NCI-H2227 (cell line): Measurements from ENCODE around the gene PRPSAP1.

Experiments
- DNase-seq: peaks from one replicate; lab custom pipeline; 2025; ENCODE audit not compliant: unreplicated experiment; lab: John Stamatoyannopoulos, UW

Gene PRPSAP1

DNA sequence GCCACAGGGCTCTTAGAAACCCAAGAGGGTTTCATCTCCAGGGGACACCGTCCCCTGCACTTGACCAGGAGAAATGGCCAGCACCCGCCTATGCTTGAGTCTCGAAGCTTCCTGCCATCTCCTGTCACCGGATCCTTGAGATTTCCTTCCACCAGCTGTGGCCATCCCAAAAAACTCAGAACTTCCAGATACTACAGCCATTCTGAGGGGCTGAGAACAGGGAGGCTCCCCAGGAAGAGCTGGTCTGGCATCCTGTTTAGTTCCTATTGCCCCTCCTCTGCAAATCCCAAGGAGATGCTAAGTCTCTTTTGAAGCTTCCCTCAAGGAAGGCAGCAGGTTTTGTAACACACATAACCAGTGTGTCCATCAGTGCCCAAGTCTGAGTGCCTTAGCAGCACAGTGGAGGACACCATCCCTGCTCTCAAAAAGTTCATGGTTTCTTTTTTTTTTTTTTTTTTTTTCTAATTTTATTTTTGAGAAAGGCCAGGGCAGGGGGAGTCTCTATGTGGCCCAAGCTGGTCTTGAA, 86.6 kb downstream of the PRPSAP1 start:
- DNase-seq, result no peak

DNA sequence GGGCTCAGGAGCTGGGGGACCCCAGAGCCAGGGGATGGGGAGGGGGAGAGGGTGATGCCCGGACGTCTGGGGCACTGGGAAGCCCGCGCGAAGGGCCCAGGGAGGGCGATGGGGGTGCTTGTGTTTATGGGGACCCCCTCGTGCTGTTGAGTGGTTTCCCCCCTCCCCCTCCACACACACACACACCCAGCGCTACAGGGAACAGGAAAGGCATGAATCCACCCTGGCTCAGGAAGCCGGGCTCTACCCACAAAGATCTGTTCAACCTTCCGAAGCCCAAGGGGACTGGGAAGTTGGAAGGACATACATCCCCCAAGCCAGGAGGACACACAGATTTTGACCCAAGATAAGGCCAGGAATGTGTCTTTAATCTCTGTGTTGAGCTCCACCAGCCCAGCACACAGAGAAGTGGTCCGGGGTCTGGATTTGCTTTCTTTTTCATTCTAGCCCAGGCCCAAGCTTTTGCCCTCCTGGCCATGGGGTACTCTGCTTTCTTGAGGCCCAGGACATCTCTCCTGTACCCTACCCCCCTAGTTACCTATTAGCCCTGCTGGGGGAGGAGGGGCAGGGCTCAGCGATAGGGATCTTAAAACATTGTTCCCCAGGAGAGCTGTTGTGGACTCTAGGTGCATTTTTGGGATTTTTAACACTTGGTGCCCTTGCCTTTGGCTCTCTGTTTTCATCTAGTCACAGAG, 87.3 kb downstream of the PRPSAP1 start:
- DNase-seq, result no peak

DNA sequence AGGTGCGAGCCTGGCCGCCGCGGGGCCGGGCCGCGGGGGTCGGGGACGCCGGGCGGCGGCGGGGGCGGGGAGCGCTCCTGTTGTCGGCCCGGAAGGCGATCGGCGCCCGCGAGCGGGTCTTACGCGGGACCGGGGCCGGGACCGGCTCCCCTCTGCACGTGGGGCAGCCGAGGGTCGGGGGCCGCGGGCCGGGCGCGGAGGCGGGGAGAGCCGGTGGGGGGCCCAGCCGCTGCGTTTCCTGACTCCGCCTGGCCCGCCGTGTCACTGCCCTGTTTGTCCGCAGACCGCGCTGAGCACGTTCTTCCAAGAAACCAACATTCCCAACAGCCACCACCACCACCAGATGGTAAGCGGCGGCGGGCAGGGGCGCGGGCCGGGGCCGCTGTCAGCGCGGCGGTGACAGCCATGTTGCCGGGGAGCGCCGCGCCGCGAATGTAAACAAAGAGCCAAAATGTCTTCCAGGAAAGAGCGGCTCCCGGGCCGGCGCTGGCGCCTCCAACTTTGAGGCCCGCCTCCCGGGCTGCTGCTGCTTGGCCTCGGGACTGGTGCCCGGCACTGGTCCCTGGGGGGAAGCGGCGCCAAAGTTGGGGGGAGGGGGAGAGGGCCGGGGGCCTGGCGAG, 88.0 kb downstream of the PRPSAP1 start:
- DNase-seq, result peak; percentile 68

DNA sequence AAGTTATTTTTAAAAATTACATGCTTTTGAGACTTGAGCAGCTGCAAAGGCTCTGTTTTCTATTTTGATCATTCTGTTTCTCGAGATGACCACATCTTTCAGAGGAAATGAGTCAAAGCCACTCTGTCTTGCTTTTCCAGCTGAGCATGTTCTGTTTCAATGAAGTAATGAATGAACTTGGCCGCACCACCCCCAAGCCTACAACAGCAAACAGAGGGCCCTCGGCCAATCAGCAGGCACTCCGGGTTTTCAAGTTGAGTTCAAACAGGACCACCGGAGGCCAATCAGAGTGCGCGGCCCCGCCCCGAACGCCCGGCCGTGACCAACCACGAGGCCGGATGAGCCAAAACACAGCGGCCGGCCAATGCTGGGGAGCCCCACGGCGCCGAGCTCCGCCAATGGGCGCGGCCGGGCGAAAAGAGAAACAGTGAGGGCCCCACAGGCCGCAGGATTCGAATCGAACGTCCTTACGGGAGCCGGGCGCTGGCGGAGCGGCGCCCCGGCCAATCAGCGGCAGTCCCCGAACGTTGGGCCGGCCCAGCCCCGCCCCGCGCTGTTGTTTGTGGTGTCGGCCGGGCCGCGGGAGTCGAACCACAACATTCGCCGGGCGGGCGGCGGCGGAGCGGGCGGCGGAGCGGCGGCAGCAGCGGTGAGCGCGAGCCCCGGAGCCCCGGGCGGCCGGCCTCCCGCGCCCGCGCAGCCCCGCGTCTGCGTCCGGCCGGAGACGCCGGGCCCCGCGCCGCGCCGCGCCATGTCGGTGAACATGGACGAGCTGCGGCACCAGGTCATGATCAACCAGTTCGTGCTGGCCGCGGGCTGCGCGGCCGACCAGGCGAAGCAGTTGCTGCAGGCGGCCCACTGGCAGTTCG, 88.7 kb downstream of the PRPSAP1 start, which contains the start of gene UBALD2:
TSS of gene UBALD2 (plus strand) at position 594 of the 869 bp plus-strand sequence. CDS start at position 752, 158 bp downstream.
- peak; percentile 99 for DNase-seq

DNA sequence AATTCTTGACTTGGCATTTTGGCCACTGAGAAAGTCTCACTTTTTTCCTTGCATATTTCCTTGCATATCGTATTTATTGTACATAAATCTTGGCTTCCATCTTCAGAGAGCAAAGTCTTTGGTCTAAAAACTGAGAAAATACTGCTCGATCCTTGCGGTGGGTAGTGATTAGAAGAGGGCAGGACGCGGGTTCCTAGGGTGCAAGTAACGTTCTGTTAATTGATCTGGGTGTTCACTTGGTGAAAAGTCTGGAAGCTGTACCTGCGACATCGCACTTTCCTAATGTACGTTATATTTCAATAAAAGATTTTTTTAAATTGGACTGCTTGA, 89.3 kb downstream of the PRPSAP1 start:
- no peak for DNase-seq

DNA sequence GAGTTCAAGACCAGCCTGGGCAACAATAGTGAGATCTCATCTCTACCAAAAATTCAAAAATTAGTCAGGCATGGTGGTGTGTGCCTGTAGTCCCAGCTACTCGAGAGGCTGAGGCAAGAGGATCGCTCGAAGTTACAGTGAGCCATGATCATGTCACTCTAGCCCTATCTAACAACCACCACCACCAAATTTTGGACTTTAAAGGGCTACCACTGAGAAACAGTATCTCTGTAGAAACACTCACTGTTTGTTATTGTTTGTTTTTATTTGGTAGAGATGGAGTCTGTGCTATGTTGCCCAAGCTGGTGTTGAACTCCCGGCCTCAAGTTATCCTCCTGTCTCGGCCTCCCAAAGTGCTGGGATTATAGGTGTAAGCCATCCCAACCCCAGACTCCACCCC, 89.8 kb downstream of the PRPSAP1 start:
- no peak for DNase-seq

DNA sequence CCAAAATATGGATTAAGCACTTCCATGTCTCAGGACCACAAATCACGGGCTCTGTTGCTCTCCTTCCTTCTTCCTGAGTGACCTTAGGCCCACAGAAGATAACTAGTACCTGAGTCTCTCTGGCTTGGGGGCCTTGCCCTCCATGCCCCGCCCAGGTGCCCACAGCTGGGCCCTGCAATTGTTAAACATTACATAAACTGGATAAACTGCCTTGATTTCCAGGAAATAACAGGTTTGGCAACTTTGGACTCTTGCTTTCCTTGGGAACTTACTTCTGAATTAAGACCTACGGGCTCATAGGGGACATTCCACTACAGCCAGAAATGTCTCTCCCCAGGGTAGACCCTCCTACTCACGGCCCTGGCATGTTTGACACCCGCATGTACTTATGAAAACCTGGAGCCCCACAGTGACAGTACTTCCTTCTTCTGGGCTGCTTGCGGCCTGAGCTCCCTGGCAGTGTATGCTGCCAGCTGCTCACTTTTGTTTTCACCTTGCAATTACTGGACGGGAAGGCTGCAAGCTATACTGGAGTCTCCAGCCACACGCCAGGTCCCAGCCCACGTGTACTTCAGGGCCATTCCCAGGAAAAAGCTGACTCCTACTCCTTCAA, 90.9 kb downstream of the PRPSAP1 start:
- DNase-seq, result peak; percentile 61

DNA sequence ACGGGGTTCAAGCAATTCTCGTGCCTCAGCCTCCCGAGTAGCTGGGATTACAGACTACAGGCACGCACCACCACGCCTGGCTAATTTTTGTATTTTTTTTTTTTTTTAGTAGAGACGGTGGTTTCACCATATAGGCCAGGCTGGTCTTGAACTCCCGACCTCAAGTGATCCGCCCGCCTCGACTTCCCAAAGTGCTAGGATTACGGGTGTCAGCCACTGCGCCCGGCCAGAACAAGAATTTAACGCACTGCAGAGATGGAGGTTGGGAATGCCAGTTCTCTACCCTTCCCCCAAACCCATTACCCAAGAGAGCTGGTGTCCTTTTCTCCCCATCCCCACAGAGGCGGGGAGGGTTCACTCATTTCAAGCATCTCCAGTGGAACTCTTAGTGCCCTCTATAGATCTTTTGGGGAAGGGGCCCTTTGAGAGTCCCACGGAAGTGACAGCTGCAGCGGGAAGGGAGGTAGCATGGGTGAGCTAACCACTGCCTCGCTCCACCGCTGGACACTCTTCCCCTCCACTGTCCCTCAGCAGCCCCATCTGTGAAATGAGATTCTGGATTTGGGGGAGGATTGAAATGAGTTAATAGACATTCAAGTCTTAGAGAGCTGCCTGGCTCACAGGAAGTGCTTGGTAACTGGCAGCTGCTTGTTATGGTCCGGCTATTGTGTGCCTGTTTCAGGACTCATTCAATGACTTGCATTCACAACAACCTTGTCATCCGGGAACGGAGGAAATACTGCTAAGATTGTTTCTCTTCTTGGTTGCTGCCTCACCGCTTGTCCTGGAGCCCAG, 92.1 kb downstream of the PRPSAP1 start:
- no peak for DNase-seq

DNA sequence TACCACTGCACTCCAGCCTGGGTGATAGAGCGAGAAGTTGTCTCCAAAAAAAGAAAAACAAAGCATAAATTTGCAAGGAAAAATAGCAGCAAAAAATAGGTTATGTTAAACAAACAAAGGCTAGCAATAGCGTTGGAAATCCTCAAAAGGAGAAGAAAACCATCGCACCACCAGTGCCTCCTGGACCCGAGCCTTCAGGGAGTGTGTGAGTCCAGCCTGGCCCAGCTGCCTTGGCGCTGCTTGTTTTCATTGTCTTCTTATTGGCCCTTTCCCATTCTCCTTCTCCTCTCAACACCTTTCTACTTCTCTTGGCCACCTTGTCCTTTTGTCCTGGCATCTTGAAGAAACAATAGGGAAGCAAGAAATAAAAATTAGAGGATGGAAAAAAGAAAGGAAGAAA, 93.0 kb downstream of the PRPSAP1 start:
- no peak for DNase-seq

DNA sequence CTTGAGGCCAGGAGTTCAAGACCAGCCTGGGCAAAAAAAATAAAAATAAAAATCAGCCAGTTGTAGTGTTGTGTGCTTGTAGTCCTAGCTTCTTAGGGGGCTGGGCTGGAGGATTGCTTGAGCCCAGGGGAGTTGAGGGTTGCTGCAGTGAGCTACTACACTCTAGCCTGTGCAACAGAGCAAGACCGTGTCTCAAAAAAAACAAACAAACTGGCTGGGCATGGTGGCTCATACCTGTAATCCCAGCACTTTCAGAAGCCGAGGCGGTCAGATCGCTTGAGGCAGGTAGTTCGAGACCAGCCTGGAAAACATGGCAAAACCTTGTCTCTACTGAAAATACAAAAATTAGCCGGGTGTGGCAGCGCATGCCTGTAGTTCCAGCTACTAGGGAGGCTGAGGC, 93.5 kb downstream of the PRPSAP1 start:
- DNase-seq, result no peak
